GM20431 (cell line): ENCODE results near the gene PRSS16.
"Not testable (repeated sequence)": the region's sequence is repeated elsewhere in the genome, so short reads cannot be mapped to it uniquely, and the experiment has no call there.

Source experiments
- in situ Hi-C: fragments of 300-500 bp; cut with MseI, MboI; formaldehyde crosslinking; loops from one replicate; pipeline ENCODE4 v1.15.0; 2020; ENCODE audit warnings: low sequenced_read_pairs; ENCODE audit not compliant: unreplicated experiment

PRSS16 gene

GRCh38 chr6:27242589-27243265 is 4.8 kb upstream of the PRSS16 start:
- in situ Hi-C loops: no loop called here

GRCh38 chr6:27248783-27249182 is 1.3 kb downstream of the PRSS16 start:
- in situ Hi-C loops: no loop called here

- in situ Hi-C loops: no loop called here
Observed at GRCh38 chr6:27250277-27251111, 3.0 kb downstream of the PRSS16 start.

GRCh38 chr6:27251112-27251605 is 3.7 kb downstream of the PRSS16 start:
- in situ Hi-C loops: no loop called here

- in situ Hi-C loops: no loop called here
Observed at GRCh38 chr6:27251606-27252251, 4.2 kb downstream of the PRSS16 start.

GRCh38 chr6:27254566-27254965 is 7.1 kb downstream of the PRSS16 start:
- in situ Hi-C loops: no loop called here

GRCh38 chr6:27255866-27256265 is 8.4 kb downstream of the PRSS16 start:
- in situ Hi-C loops: no loop called here

- in situ Hi-C loops: no loop called here
Observed at GRCh38 chr6:27260369-27260768, 12.9 kb downstream of the PRSS16 start.

GRCh38 chr6:27260836-27261375 is 13.4 kb downstream of the PRSS16 start:
- in situ Hi-C loops: no loop called here

GRCh38 chr6:27263886-27264285 is 16.4 kb downstream of the PRSS16 start:
- in situ Hi-C loops: no loop called here

- in situ Hi-C loops: not testable (repeated sequence)
Observed at GRCh38 chr6:27267003-27267402, 19.5 kb downstream of the PRSS16 start.

- in situ Hi-C loops: no loop called here
Observed at GRCh38 chr6:27267857-27268434, 20.4 kb downstream of the PRSS16 start.

- in situ Hi-C loops: no loop called here
Observed at GRCh38 chr6:27268803-27269202, 21.3 kb downstream of the PRSS16 start.

- in situ Hi-C loops: no loop called here
Observed at GRCh38 chr6:27273783-27274182, 26.3 kb downstream of the PRSS16 start.

GRCh38 chr6:27275025-27275956 is 27.8 kb downstream of the PRSS16 start:
- in situ Hi-C loops: no loop called here

- in situ Hi-C loops: no loop called here
Observed at GRCh38 chr6:27279513-27280063, 32.1 kb downstream of the PRSS16 start.

GRCh38 chr6:27280064-27280539 is 32.6 kb downstream of the PRSS16 start:
- in situ Hi-C loops: no loop called here

GRCh38 chr6:27280540-27281000 is 33.1 kb downstream of the PRSS16 start:
- in situ Hi-C loops: no loop called here

GRCh38 chr6:27281105-27281539 is 33.6 kb downstream of the PRSS16 start:
- in situ Hi-C loops: no loop called here
